ENCODE results near the gene EPS8L1.

The EPS8L1 gene

DNA sequence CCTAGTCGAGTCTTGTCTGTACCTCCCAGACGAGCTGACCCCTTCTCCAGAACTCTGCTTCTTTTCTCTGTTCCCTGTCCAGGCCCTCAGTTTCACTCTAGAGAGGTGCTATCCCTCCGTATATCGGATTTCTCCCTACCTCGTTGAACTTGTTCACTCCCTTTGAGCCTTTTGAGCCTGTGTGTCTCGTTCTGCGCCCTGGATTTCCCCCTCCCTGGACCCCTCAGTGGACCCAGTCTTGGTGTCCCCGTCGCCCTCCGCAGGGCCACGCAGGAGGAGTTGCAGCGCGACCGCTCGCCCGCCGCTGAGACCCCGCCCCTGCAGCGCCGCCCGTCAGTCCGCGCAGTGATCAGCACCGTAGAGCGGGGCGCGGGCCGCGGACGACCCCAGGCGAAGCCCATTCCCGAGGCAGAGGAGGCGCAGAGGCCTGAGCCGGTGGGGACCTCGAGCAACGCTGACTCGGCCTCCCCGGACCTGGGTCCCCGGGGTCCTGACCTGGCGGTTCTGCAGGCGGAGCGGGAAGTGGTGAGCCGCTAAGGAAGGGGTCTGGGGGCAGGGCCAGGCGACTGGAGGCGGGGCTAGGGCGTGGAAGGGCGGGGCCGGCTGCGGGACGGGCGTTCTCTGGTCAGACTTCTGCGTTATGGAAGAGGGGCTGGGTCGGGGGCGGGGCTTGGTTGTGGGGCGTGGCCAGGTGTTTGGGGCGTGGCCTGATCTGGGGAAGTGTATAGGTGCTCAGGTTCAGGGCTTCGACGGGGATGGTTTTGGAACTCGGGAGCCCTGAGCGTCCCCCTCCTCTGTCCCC is 5.5 kb downstream of the EPS8L1 start:
- peak; percentile 94 for DNase-seq

DNA sequence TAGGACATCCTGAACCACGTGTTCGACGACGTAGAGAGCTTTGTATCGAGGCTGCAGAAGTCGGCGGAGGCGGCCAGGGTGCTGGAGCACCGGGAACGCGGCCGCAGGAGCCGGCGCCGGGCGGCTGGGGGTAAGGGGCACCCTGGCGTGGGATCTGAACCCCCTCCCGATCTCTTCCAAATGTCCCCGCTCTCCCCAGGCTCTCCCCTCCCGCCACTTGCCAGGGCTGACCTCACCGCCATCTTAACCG is 6.0 kb downstream of the EPS8L1 start:
- no peak for DNase-seq

DNA sequence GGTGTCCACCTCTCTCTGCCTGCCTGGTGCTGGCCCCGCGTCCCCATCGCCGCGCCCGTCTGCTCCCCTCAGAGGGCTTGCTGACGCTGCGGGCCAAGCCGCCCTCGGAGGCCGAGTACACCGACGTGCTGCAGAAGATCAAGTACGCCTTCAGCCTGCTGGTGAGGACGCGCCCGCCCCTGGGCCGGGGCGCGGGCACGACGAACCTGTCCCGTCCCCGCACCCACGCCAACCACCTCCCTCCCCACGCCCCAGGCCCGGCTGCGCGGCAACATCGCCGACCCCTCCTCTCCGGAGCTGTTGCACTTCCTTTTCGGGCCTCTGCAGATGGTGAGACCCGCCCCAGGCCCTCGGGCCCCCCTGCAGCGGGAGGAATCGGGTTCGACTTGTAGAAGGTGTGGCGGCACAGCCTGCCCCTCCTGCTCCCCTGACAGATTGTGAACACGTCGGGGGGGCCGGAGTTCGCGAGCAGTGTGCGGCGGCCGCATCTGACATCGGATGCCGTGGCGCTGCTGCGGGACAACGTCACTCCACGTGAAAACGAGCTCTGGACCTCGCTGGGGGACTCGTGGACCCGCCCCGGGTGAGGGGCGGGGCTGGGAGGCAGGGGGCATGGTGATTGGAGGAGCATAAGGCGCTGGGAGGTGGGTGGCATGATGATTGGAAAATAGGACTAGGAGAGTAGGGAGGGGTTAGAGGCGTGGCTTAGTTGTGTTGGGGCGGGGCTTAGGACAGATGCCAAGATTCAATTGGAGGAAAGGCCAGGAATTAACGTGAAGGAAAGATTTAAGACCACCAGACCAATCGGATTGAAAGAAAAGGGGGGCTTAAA is 6.6 kb downstream of the EPS8L1 start:
- DNase-seq: peak; percentile 80

DNA sequence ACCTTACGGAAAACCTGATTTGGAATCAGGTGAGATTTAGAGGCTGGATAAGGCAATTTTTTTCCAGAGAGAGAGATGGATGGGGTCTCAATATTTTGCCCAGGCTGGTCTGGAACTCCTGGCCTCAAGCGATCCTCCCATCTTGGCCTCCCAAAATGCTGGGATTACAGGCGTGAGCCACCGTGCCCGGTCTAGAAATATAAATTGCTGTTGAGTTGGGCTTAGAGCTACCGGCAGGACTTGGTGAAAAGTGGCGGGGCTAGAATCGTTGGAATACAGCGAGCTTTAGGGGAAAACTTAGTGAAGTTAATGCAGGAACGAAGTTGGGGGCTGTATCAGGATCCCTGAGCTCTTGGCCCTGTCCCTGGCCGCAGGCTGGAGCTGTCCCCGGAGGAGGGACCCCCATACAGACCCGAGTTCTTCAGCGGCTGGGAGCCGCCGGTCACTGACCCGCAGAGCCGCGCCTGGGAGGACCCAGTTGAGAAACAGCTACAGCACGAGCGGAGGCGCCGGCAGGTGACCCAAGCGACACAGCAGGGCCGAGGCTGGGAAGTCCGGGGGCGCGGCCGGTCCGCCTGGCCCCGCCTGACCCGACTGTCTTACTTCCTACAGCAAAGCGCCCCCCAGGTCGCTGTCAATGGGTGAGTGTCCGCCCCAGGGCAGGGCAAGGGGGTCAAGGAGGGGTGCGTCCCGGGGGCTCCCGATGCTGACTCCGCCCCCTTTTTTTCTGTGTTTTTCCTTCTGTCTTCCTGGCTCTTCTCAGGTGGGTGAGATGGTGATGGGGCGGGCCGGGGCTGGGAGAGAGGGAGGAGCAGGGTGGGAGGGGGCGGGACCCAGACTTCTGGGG is 7.6 kb downstream of the EPS8L1 start:
- no peak for DNase-seq

DNA sequence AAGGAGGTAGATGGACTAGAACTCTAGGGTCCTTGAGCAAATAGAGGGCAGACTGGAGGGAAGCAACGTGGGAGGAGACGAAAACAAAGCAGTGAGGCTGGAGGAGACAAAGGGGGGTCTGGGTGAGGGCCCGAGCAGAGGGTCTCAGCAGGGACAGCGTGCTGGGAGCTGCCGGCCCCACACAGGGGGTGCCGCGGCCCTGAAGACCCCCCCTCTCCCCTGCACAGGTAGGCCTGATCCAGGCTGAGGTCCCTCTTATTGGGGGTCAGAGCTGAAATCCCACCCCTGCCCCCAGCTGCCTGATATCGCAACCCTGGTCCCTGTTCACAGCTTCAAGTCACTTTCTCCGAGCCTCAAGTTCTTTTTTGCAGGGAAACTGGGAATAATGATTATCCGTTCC is 8.7 kb downstream of the EPS8L1 start:
- no peak for DNase-seq

DNA sequence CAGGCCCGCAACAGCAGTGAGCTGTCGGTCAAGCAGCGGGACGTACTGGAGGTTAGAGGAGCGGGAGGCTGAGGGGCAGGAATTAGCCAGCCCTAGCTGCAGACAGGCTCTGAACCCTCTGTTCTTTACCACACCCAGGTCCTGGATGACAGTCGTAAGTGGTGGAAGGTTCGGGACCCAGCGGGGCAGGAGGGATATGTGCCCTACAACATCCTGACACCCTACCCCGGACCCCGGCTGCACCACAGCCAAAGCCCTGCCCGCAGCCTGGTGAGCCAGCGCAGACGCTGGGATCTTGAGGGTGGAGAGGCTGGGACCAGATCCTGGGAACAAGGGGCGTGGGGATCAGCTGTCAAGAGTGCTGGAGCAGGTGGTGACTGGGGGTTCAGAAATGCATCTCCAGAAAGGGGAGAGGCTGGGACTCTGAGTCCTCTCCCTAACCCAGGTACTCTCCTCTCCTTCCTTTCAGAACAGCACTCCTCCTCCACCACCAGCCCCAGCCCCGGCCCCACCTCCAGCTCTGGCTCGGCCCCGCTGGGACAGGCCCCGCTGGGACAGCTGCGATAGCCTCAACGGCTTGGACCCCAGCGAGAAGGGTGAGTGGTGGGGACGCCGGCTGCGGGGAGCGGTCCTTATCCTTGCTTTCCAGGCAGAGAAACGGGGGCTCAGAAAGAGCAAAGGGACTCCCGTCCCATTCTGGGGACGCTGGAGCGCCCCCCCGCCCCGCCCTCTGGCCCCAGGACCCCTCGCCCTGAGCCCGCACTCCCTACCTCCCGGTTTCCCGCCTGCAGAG is 10.4 kb downstream of the EPS8L1 start:
- DNase-seq: no peak

DNA sequence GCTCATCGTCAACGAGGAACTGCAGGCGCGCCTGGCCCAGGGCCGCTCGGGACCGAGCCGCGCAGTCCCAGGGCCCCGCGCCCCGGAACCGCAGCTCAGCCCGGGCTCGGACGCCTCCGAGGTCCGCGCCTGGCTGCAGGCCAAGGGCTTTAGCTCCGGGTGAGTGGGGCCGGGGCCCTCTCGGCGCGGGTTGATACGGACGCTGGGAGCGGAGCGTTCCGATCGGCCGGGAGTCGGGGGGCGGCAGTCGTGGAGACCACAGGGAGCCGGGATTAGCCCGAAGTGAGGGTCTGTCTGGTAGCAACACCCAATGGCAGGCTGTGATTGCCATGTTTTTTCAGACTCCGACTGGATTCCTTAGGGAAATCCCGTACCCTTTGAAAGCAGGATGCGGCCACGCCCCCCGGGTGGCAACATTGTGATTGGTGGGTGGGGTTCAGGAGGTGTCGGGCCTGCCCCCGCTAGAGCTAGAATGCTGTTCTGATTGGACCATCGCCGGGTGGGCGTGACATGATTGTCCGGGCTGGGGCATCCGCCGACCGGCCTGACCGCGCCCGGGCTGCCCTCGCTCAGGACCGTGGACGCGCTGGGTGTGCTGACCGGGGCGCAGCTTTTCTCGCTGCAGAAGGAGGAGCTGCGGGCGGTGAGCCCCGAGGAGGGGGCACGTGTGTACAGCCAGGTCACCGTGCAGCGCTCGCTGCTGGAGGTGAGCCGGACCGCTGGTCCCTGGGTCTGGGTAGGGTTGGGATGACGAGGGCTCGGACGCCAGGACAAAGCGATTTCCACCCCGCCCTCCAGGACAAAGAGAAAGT is 11.3 kb downstream of the EPS8L1 start:
- peak; percentile 70 for DNase-seq

DNA sequence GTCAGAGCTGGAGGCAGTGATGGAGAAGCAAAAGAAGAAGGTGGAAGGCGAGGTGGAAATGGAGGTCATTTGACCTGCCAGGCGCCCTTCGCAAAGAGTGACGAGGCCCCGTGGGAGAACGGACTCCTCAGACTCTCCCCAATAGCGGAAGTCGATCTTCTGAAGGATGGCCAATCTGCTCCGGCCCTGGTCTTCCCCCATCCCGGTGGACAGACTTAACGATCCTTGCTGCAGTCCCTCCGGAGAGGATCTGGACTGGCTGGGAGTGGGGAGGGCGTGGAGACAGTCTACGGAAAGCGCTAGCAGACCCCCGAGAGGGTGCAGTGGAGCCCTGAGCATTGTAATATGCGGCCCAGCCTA is 11.9 kb downstream of the EPS8L1 start:
- DNase-seq: no peak

DNA sequence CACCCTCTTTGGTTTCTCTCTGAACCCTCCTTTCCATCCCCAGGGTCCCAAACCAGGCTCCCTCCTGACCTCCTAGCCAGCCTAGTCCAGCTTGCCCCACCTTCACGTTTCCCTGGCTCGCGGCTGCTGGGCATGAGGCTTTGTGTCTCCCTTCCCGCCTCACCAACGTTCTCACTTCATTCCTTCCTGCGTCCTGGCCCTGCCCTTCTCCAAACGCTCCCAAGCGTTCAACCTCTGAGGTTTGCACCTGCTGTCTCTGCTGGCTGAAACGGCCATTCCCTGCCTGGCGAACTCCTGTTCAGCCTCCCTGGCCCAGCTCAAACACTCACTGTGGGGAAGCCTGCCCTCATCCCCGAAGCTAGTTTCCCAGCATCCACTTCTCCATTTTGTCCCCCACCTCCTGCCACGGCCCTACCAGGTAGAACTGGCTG is 12.4 kb downstream of the EPS8L1 start:
- no peak for DNase-seq

DNA sequence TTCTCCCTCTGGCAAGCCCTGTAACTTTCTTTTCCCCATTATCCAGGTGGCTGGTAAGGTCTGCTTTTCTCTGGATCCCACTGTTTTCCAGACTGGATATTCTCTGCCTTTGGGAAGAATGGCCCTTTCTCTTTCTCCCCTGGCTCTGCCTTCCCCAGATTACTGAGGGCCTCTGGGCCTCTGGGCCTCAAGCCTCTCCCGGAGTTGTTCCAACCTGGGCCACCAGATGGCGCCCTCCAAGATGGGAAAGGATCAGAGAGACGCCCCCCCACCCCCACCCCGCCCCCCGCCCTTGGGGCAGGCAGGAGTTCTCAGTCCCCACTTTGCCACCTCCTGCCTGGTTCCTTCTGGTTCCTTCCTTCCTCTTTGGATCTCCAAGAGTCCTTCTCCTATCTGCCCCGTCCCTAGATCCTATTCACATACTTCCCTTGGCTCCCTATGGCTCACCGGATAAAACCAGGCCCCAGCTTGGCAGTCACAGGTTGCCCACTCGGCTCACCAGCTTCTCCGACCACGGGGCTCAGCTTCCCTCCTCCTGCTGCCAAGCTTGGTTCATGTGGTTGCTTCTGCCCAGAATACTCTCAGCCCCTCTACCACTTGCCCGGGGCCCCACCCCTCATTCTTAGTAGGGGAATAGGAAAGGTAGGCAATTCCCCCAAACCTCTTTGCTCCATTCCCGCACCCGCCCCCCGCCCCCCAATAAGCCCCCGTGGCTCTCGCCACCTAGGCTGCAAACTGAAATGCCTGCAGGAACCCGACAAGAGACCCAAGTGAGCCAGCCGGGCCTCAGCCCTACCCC is 13.1 kb downstream of the EPS8L1 start:
- peak; percentile 91 for DNase-seq

DNA sequence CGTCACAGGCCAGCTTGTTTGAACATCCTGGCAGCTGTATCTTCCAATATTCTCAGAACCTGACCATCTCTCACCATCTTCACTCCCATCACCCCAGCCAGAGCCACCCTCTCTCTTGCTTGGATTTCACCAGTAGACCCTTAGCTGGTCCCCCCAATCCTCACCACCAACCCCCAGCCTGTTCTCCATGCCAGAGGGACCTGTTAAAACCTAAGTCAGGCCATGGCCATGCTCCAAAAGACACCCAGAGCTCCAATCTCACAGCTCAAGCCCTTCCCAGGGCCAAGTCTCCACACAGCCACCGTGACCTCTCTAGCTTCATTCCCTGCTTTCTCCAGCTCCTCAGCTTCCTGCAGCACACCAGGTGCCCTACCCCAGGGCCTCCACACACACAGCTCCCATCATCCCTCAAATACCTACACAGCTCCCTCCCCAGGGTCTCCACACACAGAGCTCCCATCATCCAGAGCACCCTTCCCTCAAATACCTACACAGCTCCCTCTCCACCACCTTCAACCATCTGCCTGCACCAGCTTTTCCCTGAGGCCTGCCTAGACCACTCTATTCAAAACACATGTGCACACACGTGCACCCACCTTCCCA is 13.8 kb downstream of the EPS8L1 start:
- no peak for DNase-seq

DNA sequence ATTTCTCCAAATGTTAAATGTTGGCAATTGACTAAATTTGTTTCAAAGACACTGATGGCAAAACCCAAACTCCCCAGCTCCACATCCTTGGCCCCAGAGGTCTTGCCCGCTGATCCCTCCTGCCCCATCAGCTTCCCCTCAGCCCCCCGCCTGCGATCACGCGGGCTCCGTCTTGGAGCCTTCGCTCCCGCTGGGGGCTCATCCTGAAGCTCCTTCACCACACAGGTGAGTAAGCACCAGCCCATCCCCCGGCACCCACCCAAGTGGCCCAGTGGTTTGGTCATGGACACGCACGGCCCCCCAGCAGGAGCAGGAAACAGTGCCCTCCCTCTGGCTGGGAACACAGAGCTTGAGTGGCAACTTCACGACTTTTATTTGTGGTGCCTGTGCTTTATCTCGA is 14.9 kb downstream of the EPS8L1 start:
- DNase-seq: no peak

DNA sequence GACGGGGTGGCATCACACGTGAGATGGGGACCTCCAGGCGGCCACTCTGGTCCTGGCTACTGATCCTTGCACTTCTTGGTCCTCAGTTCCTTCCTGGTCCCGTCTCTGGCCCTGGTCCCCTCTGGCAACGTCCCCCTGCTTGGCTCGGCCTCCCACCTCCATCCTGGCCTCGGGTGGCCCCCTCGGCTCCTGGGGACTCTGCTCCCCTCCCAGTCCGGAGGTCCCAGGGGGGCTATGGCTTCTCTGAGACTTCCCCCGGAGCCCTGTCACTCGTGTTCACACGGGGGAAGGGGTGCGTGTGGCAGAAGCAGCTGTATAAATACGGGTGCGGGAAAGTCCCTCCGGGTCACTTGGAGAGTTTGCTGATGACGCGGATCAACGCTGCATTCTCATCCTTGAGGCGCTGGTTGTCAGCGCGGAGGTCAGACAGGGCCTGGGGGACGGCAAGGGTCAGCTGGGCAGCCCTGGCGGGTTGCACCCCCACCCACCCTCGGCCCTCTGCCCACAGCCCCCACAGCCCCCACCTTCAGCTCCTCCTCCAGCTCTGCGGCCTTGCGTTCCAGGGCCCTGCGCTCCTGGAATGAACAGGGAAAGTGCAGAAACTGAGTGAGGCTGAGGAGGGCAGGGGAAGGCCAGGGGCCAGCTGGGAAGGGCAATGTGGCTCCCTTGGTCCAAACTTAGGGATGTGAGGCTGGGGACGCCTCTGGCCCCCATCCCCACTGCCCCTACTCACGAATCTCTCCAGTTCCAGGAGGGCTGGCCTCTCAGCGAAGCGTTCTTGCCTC is 15.6 kb downstream of the EPS8L1 start:
- no peak for DNase-seq

DNA sequence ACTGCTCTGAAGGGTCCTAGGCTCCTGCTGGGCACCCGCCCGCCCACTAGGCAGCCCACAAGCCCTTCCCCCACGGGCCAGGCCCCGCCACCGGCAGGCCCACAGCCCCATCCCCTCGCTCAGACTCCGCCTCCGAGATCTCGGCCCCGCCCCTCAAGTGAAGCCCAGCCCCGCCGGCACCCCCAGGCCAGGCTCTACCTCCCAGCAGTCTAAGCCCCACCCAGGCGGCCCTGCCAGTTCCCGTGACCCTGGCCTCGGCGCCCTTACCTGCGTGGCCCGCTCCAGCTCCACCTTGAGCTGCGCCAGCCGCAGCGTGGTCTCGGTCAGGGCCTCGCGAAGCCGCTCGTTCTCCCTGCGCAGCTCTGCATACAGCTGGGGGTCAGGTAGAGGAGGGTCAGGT is 16.3 kb downstream of the EPS8L1 start:
- DNase-seq: no peak

DNA sequence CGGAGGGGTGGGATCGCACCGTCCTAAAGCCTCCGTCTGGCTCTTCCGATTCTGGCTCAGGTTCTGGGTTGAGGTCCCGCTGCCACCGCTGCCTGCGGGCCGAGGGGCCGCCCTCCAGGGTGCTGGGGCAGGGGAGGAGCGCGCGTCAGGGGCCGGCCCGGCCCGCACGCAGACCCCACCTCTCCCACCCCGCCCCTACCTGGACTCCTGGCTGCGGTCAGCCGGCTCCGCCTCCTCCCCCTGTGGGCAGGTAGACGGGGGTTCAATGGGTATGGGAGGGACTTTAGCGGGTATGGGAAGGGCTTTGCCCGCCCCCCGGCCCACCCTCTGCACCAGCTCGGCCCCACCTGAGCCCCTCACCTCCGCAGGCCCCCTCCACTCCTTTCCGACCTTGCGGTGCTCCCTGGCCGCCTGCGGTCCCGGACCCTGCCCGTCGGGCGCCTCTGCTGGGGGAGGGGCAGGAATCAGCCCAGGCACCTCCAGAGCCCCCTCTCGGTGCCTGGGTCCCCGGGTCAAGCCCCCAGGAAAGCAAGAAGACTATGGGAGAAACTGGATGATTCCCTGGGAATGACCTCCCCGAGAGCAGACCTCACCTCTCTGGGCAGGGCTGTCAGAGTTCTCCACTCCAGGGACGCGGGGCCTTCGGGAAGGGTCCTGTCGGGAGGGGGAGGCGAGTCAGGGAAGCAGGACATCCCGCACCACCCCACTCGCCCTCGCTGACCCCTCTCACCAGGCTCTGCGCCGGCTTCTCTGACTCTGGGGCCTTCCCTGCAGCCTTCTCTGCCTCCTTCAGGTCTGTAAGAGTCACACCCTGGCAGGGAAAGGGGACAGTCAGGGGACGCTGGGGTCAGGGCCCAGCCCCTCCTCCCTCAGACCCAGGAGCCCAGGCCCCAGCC is 17.0 kb downstream of the EPS8L1 start:
- no peak for DNase-seq

DNA sequence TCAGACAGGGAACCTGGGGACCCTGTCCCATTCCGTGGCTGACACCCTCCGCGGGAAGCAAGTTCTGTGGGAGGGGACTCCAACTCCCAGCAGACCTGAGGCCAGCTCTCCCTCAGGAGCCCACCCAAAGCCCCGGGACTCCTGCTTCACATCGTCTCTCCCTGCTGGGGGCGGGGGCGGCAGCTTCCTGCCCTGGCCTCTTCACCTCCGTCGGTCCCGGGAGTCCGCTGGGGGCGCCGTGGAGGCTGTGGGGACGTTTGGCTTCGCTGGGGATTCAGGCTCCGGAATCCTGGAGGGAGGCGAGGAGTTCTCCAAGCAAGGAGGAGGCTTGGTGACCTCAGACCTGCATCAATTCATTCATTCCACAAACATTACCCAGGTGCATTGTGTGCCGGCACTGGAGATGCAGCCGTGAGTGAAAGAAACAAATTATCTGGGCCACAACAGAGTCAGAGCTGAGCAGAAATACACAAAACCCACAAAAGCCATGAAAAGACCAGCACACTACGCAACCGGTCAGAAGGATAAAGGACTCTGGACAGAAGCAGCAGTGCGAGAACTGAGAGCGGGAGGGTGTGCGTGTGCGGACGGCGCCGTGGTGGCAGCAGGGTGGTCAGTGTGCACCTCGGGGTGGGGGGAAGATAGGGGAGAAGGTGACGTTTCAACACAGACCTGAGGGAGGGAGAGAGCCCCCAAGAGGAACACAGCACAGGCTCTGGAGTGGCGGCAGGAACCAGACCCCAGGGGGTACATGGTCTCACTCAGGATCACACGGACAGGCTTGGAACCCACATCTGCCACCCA is 19.0 kb downstream of the EPS8L1 start:
- DNase-seq: no peak

DNA sequence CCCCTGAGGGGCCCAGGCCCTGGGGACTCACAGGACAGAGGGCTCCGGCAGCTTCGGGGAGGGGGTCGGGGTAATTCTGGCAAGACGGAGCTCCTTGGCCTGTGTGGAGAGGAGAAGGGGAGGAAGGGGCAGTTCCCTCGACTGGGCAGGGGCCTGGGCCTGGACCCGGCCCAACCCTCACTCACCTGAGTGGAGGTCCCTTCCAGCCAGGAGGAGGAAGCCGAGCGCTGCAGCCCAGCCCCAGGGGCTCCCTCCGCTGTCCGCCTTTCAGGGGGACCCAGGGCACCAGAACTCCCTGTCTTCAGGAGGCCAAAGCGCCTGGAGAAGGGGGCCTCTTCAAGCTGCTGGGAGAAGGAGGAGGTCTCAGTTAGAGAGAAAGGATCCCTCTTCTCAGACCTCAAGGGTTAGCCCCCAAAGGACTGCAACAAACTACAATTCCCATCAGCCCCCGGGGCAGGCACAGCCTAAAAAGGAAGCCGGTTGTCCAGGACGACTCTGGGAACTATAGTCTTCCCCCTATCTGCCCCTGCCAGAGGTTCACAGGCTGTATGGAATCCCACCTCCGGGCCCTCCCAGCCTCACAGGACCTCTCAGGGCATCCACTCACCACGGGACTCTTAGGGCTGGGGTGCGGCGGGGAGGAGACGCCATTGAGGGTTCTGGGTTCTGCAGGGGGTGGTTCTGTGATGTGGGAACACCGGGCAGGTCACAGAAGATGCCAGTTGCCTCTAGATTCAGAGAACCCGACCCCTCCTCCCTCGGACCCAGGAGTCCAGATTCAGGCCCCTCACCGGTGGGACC is 19.8 kb downstream of the EPS8L1 start:
- no peak for DNase-seq

All from activated CD4-positive, alpha-beta T cell treated with anti-CD3 and anti-CD28 coated beads for 48 hours (primary cell).